ENCODE data around the gene GJB3. TPM values are rescaled to one million over a fixed set of nuclear protein-coding genes. Genes with fewer than 3 reads are reported as not detected.
"Not testable (repeated sequence)": the region's sequence is repeated elsewhere in the genome, so short reads cannot be mapped to it uniquely, and the experiment has no call there.

The GJB3 gene
- total RNA-seq, 1 experiment from 2014 or later = not detected

DNA sequence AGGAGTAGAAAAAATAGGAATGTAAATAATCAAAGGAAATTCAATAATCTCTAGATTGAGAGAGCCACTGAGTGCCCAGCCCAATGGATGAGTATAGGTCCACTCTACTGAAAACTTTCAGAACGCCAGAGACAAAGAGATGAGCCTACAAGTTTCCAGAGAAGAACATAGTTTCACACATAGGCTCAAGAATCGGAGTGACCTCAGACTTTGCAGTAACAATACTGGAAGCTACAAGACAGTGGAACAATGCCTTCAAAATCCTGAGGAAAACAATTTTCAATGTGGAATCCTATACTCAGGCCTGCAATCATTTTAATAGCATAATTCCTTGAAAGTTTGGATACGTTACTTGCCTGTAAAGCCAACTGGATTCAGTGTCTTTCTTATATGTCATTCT is 22.8 kb downstream of the GJB3 start:
- DNase-seq (ENCODE audit: low read depth) = no peak
- in situ Hi-C loops (cut with HindIII; ENCODE audit: low pct_unique_long_range_greater_than_20kb, low sequenced_read_pairs) = no loop called here

DNA sequence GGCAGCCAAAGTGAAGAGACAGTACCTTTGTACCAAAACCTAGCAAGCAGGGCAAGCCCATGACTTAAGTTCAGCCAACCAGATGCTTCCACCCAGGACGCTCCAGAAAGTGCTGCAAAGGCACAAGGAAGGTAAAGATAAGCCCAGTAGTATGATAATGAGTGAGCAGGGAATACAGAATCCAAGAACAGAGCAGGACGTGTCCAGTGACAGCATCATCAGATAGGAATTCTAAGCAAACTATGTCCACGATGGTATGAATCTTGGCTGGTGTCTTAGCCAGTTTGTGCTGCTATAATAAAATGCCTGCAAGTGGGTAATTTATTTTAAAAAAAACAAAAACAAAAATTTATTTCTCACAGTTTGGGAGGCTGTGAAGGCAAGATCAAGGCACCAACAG is 25.4 kb downstream of the GJB3 start:
- in situ Hi-C loops (cut with HindIII; ENCODE audit: low pct_unique_long_range_greater_than_20kb, low sequenced_read_pairs) = no loop called here
- no peak for DNase-seq (ENCODE audit: low read depth)

DNA sequence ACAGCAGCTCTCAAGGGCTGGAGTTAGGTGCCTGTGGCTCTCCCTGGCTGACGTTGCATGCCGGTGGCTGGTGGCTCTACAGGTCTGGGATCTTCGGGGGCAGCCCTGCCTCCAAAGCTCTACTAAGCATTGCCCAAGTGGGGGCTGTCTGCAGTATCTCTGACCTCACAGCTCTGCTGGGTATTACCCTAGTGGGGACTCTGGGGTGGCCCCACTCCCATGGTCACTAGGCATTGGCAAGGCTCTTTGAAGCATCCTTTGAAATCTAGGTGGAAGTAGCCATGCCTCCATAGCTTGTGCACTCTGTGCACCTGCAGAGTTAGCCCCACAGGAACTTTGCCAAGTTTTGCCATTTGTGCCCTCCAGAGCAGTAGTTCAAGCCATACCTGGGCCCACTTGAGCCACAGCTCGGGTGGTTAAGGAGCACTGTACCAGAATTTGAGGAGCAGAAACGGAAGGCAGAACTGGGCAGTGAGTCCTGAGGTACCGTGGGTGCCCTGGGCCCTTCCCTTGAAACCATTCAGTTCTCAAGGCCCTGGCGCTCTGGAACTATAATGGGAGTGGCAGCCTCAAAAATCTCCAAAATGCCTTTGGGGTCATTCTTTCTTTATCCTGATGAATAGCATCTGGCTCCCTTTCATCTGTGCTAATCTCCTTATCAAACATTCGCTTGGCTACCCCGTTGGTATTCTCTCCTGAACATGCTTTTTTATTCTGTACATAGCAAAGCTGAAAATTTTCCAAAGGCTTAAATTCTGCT is 27.2 kb downstream of the GJB3 start:
- in situ Hi-C loops (cut with HindIII; ENCODE audit: low pct_unique_long_range_greater_than_20kb, low sequenced_read_pairs) = no loop called here
- DNase-seq (ENCODE audit: low read depth) = no peak

DNA sequence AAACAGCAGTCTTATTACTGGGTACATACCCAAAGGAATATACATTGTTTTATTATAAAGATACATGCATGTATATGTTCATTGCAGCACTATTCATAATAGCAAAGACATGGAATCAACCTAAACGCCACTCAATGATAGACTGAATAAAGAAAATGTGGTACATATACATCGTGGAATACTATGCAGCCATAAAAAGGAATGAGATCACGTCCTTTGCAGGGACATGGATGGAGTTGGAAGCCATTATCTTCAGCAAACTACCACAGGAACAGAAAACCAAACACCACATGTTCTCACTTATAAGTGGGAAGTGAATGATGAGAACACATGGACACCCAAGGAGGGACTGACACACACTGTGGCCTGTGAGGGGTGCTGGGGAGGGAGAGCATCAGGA is 29.8 kb downstream of the GJB3 start:
- DNase-seq (ENCODE audit: low read depth); in situ Hi-C loops (cut with HindIII; ENCODE audit: low pct_unique_long_range_greater_than_20kb, low sequenced_read_pairs): not testable (repeated sequence)

DNA sequence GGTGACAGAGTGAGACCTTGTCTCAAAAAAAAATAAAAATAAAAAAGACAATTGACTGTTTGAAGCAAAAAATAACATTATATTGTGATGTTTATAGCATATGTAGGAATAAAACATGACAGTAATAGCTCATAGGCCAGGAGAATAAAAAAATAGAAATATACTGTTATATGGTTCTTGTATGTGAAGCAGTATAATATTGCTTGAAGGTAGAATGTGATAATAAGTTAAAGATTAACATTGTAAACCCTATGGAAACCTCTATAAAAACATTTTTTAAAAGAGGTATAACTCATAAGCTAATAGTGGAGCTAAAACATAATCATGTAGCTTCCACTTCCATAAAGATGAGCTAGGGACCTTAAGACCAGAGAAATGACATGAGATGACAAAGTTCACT is 35.3 kb downstream of the GJB3 start:
- no peak for DNase-seq (ENCODE audit: low read depth)
- in situ Hi-C loops (cut with HindIII; ENCODE audit: low pct_unique_long_range_greater_than_20kb, low sequenced_read_pairs) = no loop called here

DNA sequence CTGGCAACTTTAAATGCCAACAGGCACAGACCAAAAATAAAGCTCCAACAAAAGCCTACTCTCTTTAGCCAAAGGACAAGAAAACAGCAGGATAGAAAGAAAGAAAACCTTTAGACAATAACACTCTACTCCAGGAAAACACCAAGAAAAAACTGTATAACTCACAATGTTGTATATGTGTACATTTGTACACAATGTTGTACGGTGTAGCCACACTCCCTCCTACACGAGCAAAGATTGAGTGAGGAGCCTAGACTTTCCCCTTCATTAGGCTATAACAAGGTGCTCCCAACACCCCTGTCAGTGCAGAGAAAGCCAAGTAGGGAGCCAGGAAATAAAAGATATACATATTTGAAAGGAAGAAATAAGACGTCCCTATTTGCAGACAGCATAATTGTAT is 35.8 kb downstream of the GJB3 start:
- in situ Hi-C loops (cut with HindIII; ENCODE audit: low pct_unique_long_range_greater_than_20kb, low sequenced_read_pairs) = no loop called here
- no peak for DNase-seq (ENCODE audit: low read depth)

DNA sequence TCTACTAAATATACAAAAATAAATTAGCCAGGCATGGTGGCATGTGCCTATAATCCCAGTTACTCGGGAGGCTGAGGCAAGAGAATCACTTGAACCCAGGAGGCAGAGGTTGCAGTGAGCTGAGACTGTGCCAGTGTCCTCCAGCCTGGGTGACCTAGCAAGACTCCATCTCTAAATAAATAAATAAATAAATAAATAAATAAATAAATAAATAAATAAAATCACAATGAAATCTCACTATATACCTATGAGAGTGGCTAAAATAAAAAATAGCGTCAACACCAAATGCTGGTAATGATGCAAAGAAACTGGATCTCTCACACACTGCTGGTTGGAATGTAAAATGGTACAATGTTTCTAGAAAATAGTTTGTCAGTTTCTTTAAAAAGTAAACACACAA is 37.8 kb downstream of the GJB3 start:
- DNase-seq (ENCODE audit: low read depth); in situ Hi-C loops (cut with HindIII; ENCODE audit: low pct_unique_long_range_greater_than_20kb, low sequenced_read_pairs): not testable (repeated sequence)

DNA sequence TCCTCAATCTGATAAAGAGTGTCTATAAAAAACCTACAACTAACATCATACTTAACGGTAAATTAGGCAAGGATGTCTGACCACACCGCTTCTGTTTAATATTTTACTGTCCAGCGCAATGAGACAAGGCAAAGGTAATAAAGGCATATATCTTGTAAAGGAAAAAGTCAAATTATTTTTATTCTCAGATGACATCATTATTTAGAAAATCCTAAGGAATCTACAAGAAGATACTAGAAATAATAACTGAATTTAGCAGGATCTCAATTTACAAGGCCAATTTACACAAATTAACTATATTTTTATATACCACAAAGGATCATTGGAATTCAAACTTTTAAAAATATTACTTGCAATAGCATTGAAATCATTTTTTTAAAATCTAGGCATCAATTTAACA is 41.2 kb downstream of the GJB3 start:
- no peak for DNase-seq (ENCODE audit: low read depth)
- in situ Hi-C loops (cut with HindIII; ENCODE audit: low pct_unique_long_range_greater_than_20kb, low sequenced_read_pairs) = no loop called here

DNA sequence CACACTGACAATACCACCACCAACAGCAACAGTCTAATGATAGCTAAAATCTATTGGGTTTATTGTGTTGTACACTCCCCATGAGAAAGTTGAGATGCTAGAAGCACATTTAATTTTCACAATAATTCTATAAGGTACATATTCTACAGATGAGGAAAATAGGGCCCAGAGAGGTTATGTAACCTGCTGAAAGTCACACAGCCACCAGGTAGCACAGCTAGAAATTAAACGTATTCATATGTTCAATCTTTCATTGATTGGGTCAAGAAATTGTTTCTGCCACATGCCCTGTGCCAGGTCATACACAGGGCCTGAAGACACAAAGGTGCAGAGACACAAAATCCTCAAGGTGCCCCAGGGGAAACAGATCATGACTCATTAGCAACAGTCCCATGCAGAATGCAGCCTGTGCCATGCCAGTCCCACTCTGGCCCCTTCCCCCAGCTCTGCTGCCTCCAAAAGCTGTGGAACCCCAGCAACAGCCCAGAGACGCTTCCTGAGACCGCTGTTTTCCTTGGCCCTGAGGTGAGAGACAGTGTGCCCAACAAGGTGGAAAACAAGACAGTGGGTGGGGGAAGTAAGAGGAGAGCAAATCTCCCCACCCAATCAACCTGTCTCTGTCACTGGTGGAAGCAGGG is 43.9 kb downstream of the GJB3 start:
- no peak for DNase-seq (ENCODE audit: low read depth)
- in situ Hi-C loops (cut with HindIII; ENCODE audit: low pct_unique_long_range_greater_than_20kb, low sequenced_read_pairs) = no loop called here

DNA sequence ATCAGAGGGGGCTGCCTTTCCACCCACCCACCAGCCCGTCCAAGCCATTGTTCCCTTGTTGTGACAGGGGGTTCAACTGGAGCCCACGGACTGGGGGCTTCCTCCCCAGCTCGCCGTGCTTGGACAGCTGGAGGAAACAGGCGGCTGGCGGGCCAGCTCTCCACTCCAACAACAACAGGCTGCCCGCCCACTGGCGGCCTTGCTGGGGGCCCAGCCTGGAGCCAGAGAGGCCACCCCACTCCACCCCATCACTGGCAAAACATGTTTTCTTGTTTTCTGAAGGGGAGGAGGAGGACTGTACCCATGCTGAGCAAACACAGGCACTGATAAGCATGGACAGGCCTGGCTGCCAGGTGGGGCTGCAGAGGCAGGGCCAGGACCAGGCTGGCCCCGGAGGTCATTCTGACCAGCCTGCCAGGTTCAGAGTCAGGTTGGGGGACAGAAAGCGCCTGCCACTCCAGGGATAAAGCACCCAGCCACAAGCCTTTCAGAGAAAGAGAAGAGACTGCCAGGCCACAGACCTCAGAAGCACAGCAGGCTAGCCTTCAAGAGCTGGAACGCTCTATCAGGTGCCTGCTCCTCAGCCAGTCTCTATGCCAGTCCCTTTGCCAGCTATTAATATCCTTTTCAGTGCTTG is 44.6 kb downstream of the GJB3 start:
- DNase-seq (ENCODE audit: low read depth) = no peak
- in situ Hi-C loops (cut with HindIII; ENCODE audit: low pct_unique_long_range_greater_than_20kb, low sequenced_read_pairs) = no loop called here

DNA sequence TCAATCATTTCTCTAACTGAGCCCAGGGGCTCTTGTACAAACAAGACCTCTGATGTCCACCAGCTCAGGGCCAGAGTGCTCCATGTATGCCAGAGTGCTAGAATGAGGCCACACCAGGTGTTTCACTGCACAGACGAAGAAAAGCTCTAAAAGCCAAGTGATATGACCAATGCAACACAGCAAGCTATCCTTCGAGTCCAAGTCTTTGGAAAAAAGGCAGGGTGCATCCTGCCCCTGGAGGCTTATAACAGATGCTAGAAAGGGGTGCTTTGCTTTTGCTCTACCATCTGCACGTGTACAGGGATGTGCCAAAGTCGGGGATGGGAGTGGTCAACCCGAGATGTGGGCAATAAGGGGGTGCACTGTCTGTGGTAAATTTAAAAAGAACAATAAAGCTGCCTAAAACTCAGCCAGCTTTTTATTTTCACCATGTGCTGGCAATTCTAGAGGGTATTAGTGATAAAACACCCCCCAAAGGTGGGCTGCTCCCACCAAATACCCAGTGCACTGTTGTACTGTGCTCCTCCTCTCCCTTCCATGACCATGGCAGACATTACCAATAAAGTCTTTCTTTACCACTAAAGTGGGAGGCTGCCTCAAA is 46.4 kb downstream of the GJB3 start:
- in situ Hi-C loops (cut with HindIII; ENCODE audit: low pct_unique_long_range_greater_than_20kb, low sequenced_read_pairs) = no loop called here
- no peak for DNase-seq (ENCODE audit: low read depth)

DNA sequence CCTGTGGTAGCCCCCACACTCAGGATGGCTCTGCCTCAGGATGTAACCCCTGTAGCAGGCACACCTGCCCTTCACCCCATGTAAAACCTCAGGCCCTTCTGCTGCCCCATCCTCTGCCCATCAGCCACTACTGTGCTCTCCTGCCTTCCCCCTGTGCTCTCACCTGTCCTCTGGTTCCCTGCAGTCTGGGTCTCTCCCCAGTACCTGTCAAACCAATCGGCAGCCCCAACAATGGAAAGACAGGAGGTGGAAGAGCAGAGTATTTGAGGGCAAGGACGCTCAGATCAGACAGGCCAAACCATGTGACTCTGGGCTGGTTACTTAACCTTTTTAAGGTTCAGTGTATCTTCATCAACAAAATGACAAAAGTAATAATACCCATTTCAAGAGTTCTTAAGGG is 47.6 kb downstream of the GJB3 start:
- no peak for DNase-seq (ENCODE audit: low read depth)
- in situ Hi-C loops (cut with HindIII; ENCODE audit: low pct_unique_long_range_greater_than_20kb, low sequenced_read_pairs) = no loop called here

DNA sequence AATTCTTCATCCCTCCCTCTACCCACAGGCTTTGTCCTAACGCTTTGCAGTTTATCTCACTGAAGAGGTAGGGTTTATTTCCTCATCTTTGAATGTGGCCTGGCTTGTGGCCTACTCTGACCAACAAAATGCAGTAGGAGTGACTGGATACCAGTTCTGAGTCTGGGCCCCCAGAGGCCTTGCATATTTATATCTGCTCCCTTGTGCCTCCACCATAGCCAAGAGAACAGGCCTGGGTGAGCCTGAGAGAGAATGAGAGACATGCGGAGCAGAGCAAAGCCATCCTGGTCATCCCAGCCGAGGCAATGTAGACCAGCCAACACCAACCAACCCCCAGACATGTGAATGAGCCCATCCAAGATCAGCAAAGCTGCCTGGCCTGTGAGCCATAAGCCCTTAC is 48.2 kb downstream of the GJB3 start:
- in situ Hi-C loops (cut with HindIII; ENCODE audit: low pct_unique_long_range_greater_than_20kb, low sequenced_read_pairs) = no loop called here
- no peak for DNase-seq (ENCODE audit: low read depth)

DNA sequence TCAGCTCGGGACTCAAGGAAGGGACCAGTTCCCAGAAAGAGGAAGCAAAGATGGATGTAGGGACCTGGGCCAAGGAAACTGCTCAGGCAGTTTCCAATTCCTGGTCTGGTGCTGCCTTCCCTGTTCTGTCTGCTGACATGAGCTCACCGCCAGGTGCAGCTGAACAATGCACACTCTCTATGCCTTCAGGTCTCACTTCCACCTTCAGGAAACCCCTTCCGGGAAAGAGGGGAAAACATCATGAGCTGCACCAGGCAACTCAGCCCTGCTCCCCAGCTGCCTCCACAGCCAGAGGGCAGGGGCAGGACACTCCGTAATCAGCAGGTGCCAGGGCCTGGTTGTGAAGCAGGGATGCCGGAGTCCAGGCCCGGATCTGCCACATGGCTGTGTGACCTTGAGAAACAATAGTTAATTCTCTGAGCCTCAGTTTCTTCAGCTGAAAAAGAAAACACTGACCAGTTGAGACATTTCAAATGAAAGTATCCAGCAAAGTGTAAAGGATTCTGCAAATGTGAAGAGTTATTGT is 50.8 kb downstream of the GJB3 start:
- in situ Hi-C loops (cut with HindIII; ENCODE audit: low pct_unique_long_range_greater_than_20kb, low sequenced_read_pairs) = no loop called here
- DNase-seq (ENCODE audit: low read depth) = no peak

DNA sequence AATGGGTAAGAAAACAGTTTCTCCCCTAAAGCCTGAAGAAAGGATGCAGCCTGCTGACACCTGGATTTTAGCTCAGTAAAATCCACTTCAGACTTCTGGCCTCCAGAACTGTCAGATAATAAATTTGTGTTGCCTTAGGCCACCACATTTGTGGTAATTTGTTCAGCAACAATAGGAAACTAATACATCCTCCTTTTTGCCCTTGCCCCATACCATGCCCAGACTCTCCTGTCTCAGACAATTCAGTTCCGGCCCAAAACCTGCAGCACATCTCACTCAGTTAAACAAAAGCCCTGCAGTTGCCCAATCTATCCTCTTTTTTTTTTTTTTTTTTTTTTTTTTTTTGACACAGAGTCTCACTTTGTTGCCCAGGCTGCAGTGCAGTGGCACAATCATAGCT is 52.7 kb downstream of the GJB3 start:
- in situ Hi-C loops (cut with HindIII; ENCODE audit: low pct_unique_long_range_greater_than_20kb, low sequenced_read_pairs) = no loop called here
- no peak for DNase-seq (ENCODE audit: low read depth)

Data from Caki2 (cell line).